B cell (primary cell): ENCODE data around the gene NAA35. TPM values are rescaled to one million over a fixed set of nuclear protein-coding genes. Genes with fewer than 3 reads are reported as not detected.
"Not testable (repeated sequence)": the region's sequence is repeated elsewhere in the genome, so short reads cannot be mapped to it uniquely, and the experiment has no call there.

Source experiments
- ATAC-seq: fragments of 200-7000 bp; cut with Tn5 transposase; one replicate; pipeline ENCODE4 v1.10.0; 2021; ENCODE audit warnings: low read depth, mild to moderate bottlenecking, moderate number of reproducible peaks, moderate library complexity
- CTCF ChIA-PET: fragments of 350-600 bp; sonication (Branson Sonifier 250); formaldehyde crosslinking; loops from one replicate; lab custom pipeline; 2021; ENCODE audit warnings: antibody characterized with exemption, inconsistent platforms; lab: Charles Lee
- POLR2A ChIA-PET: fragments of 350-600 bp; sonication (Branson Sonifier 250); formaldehyde crosslinking; loops from one replicate; lab custom pipeline; 2021; ENCODE audit warnings: antibody characterized with exemption; lab: Charles Lee
- DNase-seq: peaks from one replicate; pipeline ENCODE4 v3.0.0; 2013
- H2AFZ ChIP-seq: 2 replicates; pipeline ENCODE4 v1.6.1; 2012; ENCODE audit warnings: mild to moderate bottlenecking, low read depth, low read length; ENCODE audit not compliant: insufficient read depth, poor library complexity, severe bottlenecking
- H3K27ac ChIP-seq, 2 donors: 1 replicate in 1 of 2; 2 replicates in 1 of 2; pipeline ENCODE4 v1.5.1; 2012 to 2013; ENCODE audit warnings: low read length in 2 of 2, mild to moderate bottlenecking in 2 of 2, moderate library complexity in 1 of 2
- H3K27me3 ChIP-seq, 4 experiments: fragments of 200-600 bp in 1 of 4; sonication (generic) in 1 of 4; replicated peaks in 1 of 4; 1 replicate in 2 of 4; 2 replicates in 2 of 4; pipeline versions ENCODE4 v1.6.1 to v1.7.0; 2013 to 2016; ENCODE audit warnings: low read length in 3 of 4, mild to moderate bottlenecking in 2 of 4, mixed read lengths in 1 of 4, moderate library complexity in 1 of 4; ENCODE audit not compliant: insufficient read depth in 4 of 4, control insufficient read depth in 3 of 4; ENCODE audit errors: control extremely low read depth in 1 of 4
- H3K36me3 ChIP-seq, 2 experiments: replicated peaks in 1 of 2; 1 replicate in 1 of 2; 2 replicates in 1 of 2; pipeline versions ENCODE4 v1.6.1 to v1.7.1; 2013; ENCODE audit warnings: low read length in 1 of 2; ENCODE audit not compliant: insufficient read depth in 2 of 2, control insufficient read depth in 1 of 2; ENCODE audit errors: control extremely low read depth in 1 of 2, extremely low read depth in 1 of 2
- H3K4me1 ChIP-seq, 2 donors: fragments of 200-600 bp in 1 of 2; sonication (generic) in 1 of 2; 1 replicate in 1 of 2; 2 replicates in 1 of 2; pipeline versions ENCODE4 v1.5.1 to v1.6.1; 2013 to 2017; ENCODE audit warnings: low read length in 2 of 2; ENCODE audit not compliant: control insufficient read depth in 2 of 2, insufficient read depth in 2 of 2
- H3K4me2 ChIP-seq: replicated peaks from 2 replicates; pipeline ENCODE3; 2012; ENCODE audit warnings: mild to moderate bottlenecking, low read depth, low read length; ENCODE audit not compliant: poor library complexity, severe bottlenecking
- H3K4me3 ChIP-seq, 5 experiments: fragments of 200-600 bp in 1 of 5; sonication (generic) in 1 of 5; 1 replicate in 3 of 5; 2 replicates in 2 of 5; pipeline versions ENCODE4 v1.5.1 to v1.7.0; 2011 to 2016; ENCODE audit warnings: low read length in 4 of 5, mild to moderate bottlenecking in 4 of 5, low read depth in 2 of 5, control low read depth in 1 of 5, moderate library complexity in 1 of 5; ENCODE audit not compliant: insufficient read depth in 1 of 5; ENCODE audit errors: control extremely low read depth in 1 of 5, extremely low read depth in 1 of 5
- H3K79me2 ChIP-seq: fragments of 200-600 bp; sonication (generic); one replicate; pipeline ENCODE4 v1.6.0; 2016; ENCODE audit warnings: low read length; ENCODE audit not compliant: control insufficient read depth, insufficient read depth
- H3K9ac ChIP-seq: fragments of 200-600 bp; sonication (generic); 2 replicates; pipeline ENCODE4 v1.6.1; 2017; ENCODE audit warnings: mild to moderate bottlenecking, low read length, moderate library complexity
- H3K9me3 ChIP-seq, 3 donors: one replicate each; pipeline versions ENCODE4 v1.6.1 to v1.7.1; 2013; ENCODE audit warnings: low read length in 2 of 3; ENCODE audit not compliant: control insufficient read depth in 2 of 3, insufficient read depth in 1 of 3; ENCODE audit errors: control extremely low read depth in 1 of 3
- H4K20me1 ChIP-seq: 2 replicates; pipeline ENCODE4 v1.6.0; 2012; ENCODE audit warnings: mild to moderate bottlenecking, low read length; ENCODE audit not compliant: insufficient read depth, control insufficient read depth, poor library complexity, severe bottlenecking
- H3K27ac Mint-ChIP-seq: one replicate; pipeline ENCODE4 v1.8.0; 2021; ENCODE audit warnings: mixed read lengths
- H3K27me3 Mint-ChIP-seq: one replicate; pipeline ENCODE4 v1.8.0; 2021; ENCODE audit warnings: mixed read lengths
- H3K4me1 Mint-ChIP-seq: one replicate; pipeline ENCODE4 v1.8.0; 2021; ENCODE audit warnings: mixed read lengths
- H3K4me3 Mint-ChIP-seq: one replicate; pipeline ENCODE4 v1.8.0; 2021; ENCODE audit warnings: mixed read lengths
- H3K9me3 Mint-ChIP-seq: one replicate; pipeline ENCODE4 v1.8.0; 2022; ENCODE audit warnings: mixed read lengths; ENCODE audit not compliant: insufficient read depth
- CTCF ChIP-seq: fragments of 200-600 bp; IDR thresholded peaks from one replicate; pipeline ENCODE4 v1.8.0; 2022; ENCODE audit warnings: antibody characterized with exemption, mild to moderate bottlenecking
- EZH2 ChIP-seq: IDR thresholded peaks from 2 replicates; pipeline ENCODE4 v1.6.1; 2012; ENCODE audit warnings: borderline replicate concordance, low read depth, mild to moderate bottlenecking, moderate library complexity, low read length; ENCODE audit not compliant: insufficient read depth, poor library complexity, severe bottlenecking
- WGBS: methylation state at CpG from one replicate; pipeline ENCODE4 v1.1.5; 2013; ENCODE audit warnings: missing lambda C conversion rate; ENCODE audit not compliant: insufficient coverage; 5-methylcytosine and 5-hydroxymethylcytosine counted together
- intact Hi-C: fragments of 100-400 bp; cut with micrococcal nuclease; formaldehyde crosslinking; loops from one replicate; pipeline ENCODE4 v1.10.0; 2022
- polyA plus RNA-seq: library from polyadenylated mRNA; depleted of rRNA; stranded (reverse); fragments of >200 nt; gene quantifications from 2 replicates; pipeline ENCODE4 v1.2.3, GENCODE V29; 2012
- total RNA-seq, 2 donors: library from RNA; stranded (reverse); fragments of 120-200 nt in 1 of 2; gene quantifications; 1 replicate in 1 of 2; 2 replicates in 1 of 2; pipeline versions ENCODE4 v1.2.3 to v1.2.4, GENCODE V29; 2013 to 2022

NAA35 gene
- total and polyA plus RNA-seq, 2 donors (not counting 1 experiment from before 2014, with no cell fraction given): 4.5 to 26.2 TPM

GRCh38 chr9:85971731-85972130 is 30.8 kb downstream of the NAA35 start:
- POLR2A ChIA-PET: no interaction called here
- Histone ChIP-seq H3K27me3 (no peaks in the 10 kb centered on the region), H3K9ac (no peak overlapping the region), H3K27ac (no peak overlapping the region), H3K9me3 (no peaks in the 10 kb centered on the region), H3K4me3 (no peak overlapping the region), H3K36me3 (peaks cover 2 to 11% of the 10 kb centered on the region in 2 experiments), H3K4me1 (no peaks in the 10 kb centered on the region), H4K20me1 (no peaks in the 10 kb centered on the region), H3K4me2 (no peak overlapping the region), H3K79me2 (no peaks in the 10 kb centered on the region), H2AFZ (no peak overlapping the region)
- H3K27ac Mint-ChIP-seq: no peak overlapping the region
- H3K4me3 Mint-ChIP-seq: no peak overlapping the region
- CTCF ChIA-PET: interaction anchor here (0.6 kb wide), 1 partner anchor 726 kb away, joined by 3 read pairs; no protein-coding TSS in a partner anchor
- H3K27me3 Mint-ChIP-seq: no peaks in the 10 kb centered on the region
- no peaks in the 10 kb centered on the region for H3K9me3 Mint-ChIP-seq
- no peak for TF ChIP-seq EZH2
- no peak for ATAC-seq
- intact Hi-C loops: no loop called here
- H3K4me1 Mint-ChIP-seq: no peaks in the 10 kb centered on the region
- DNase-seq: no peak

- Histone ChIP-seq H3K4me2 (no peak overlapping the region), H3K9ac (no peak overlapping the region), H3K4me3 (no peak overlapping the region), H4K20me1 (no peaks in the 10 kb centered on the region), H2AFZ (no peak overlapping the region), H3K36me3 (peaks cover 0 to 15% of the 10 kb centered on the region in 2 experiments), H3K27me3 (no peaks in the 10 kb centered on the region), H3K9me3 (no peaks in the 10 kb centered on the region), H3K27ac (no peak overlapping the region), H3K79me2 (no peaks in the 10 kb centered on the region), H3K4me1 (no peaks in the 10 kb centered on the region)
- 80% methylated on average over 1 of the region's 1 CpG for WGBS
- no peaks in the 10 kb centered on the region for H3K4me1 Mint-ChIP-seq
- TF ChIP-seq CTCF (no peak), EZH2 (no peak)
- no peaks in the 10 kb centered on the region for H3K9me3 Mint-ChIP-seq
- ATAC-seq (no peak), DNase-seq (no peak)
- ChIA-PET POLR2A (no interaction called here), CTCF (no interaction called here)
- intact Hi-C loops: no loop called here
- H3K27me3 Mint-ChIP-seq: no peaks in the 10 kb centered on the region
- H3K4me3 Mint-ChIP-seq: no peak overlapping the region
- H3K27ac Mint-ChIP-seq: no peak overlapping the region
These were observed 32.3 kb downstream of the NAA35 start for GRCh38 chr9:85973238-85973637.

GRCh38 chr9:85974055-85974547 is 33.2 kb downstream of the NAA35 start:
- H2AFZ ChIP-seq, H3K27me3 ChIP-seq, H3K4me1 ChIP-seq, intact Hi-C loops, H3K9me3 Mint-ChIP-seq, ATAC-seq, H3K4me3 ChIP-seq, CTCF ChIA-PET, H3K4me1 Mint-ChIP-seq, H3K9ac ChIP-seq, H3K4me2 ChIP-seq, H3K27me3 Mint-ChIP-seq, H3K79me2 ChIP-seq, H3K27ac Mint-ChIP-seq, H4K20me1 ChIP-seq, POLR2A ChIA-PET, DNase-seq, H3K4me3 Mint-ChIP-seq, H3K27ac ChIP-seq, H3K9me3 ChIP-seq: not testable (repeated sequence)
- peaks cover 0 to 20% of the 10 kb centered on the region in 2 experiments for H3K36me3 ChIP-seq
- no CpG with 5 or more reads among the region's 5 CpGs for whole genome bisulfite sequencing
